NAMALWA (cell line): Measurements from ENCODE around the gene HRAS.

Experiments
- DNase-seq: peaks from one replicate; pipeline ENCODE4 v3.0.0-alpha.2; 2015; ENCODE audit warnings: low spot score

Gene HRAS

GRCh38 chr11:507727-508515, 27.5 kb downstream of the HRAS start:
- no peak for DNase-seq

GRCh38 chr11:506995-507726, 28.2 kb downstream of the HRAS start, which contains the start of gene RNH1:
Gene RNH1 (minus strand): TSS chr11:507242. CDS start chr11:502162, 5,080 bp downstream.
- DNase-seq: peak; percentile 91

GRCh38 chr11:506238-506994, 29.0 kb downstream of the HRAS start:
- peak; percentile 96 for DNase-seq

- no peak for DNase-seq
Observed at GRCh38 chr11:504994-505344, 30.4 kb downstream of the HRAS start.

- no peak for DNase-seq
Observed at GRCh38 chr11:504053-504993, 31.1 kb downstream of the HRAS start.

GRCh38 chr11:503179-503981, 32.0 kb downstream of the HRAS start:
- DNase-seq: no peak

- DNase-seq: no peak
Observed at GRCh38 chr11:502288-503178, 32.8 kb downstream of the HRAS start.

GRCh38 chr11:501683-502287, 33.6 kb downstream of the HRAS start:
- DNase-seq: no peak

- no peak for DNase-seq
Observed at GRCh38 chr11:501001-501682, 34.2 kb downstream of the HRAS start.

- DNase-seq: no peak
Observed at GRCh38 chr11:499201-500076, 35.9 kb downstream of the HRAS start.

- DNase-seq: no peak
Observed at GRCh38 chr11:498297-499181, 36.8 kb downstream of the HRAS start.

GRCh38 chr11:497565-498296, 37.6 kb downstream of the HRAS start:
- no peak for DNase-seq

- no peak for DNase-seq
Observed at GRCh38 chr11:496834-497564, 38.4 kb downstream of the HRAS start.

GRCh38 chr11:495537-495931, 39.8 kb downstream of the HRAS start:
- no peak for DNase-seq
